ENCODE data around the gene RTN4R.

RTN4R gene

DNA sequence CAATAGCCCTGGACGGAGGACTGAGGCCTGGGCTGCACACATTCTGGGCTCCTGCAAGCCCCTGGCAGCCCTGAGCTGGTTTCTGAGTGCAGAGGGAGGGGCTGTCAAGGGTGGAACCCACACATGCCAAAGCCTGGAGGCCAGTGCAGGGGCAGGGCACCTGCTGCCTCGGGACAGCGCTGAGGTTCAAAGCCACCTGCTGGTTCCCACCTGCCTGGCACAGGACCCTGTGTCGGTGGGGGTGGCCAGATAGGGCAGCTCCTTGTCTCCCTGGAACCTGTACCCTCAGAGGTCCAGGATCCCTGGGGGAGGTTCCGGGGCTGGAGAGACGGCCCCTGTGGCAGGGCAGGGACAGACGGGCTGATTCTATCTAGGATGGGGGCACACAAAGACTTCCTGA, 40.8 kb downstream of the RTN4R start:
- no peak for DNase-seq

DNA sequence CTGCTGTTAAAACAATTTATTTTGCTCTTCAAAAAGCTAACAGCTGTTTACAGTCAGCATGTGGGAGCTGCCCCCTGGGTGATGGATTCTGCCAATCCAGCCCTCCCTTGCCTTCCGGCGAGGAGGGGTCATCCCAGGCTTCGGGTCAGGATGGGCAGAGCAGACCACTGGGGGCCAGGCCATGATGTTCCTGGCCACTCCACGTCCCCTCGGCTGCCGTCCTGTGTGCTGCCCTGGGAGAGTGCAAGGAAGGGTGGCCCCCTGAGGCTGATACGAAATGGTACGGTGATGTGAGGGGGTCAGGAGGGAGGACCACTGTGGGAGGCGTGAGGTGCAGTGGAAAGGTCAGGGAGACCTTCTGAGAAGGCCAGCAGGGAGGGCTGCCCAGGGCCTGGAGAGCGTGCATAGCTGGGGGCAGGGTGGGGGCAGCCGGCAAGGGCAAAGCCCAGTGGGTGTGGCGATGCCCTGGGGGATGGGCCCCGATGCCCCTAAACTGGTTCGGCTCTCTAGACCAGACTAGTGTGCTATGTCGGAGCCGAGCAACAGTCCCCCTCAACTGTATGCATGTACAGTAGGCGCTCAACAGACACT, 41.3 kb downstream of the RTN4R start:
- DNase-seq, result no peak

DNA sequence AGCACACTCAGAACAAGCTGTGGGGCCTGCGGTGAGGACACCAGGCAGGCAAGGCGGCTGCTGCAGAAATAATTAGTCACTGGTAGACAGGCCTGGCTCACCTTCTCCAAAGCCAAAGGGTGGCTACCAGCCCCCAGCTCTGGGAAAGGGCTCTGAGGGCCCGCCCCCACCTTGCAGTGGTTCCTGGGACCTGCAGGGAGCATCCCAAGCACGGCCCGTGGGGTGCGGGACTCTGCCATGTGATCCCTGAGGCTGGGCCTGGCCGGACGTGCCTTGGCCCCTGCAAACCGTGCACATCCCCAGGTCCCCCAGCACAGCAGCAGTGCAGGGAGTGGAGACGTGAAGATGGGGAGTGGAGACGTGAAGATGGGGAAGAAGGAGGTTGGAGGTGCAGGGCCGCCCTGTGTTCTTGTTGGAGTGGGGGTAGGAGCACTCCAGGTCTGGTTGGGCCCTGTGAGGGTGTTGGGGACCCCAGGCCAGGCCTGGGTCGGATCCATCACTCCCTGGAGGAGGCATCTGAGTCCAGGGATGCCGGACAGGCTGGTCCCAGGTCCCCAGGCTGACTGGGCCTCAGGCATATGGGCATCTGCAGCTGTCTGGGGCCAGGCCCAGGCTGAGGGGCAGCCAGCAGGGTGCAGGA, 41.9 kb downstream of the RTN4R start:
- DNase-seq, result no peak

DNA sequence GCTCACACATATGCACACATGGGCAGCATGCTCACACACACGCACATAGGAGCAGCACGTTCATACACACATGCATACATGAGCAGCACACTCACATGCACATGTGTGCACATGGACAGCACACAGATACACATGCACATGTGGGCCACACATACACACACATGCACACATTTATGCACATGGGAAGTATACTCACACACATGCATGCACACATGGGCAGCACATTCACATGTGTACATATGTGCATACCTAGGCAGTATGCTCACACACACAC, 42.5 kb downstream of the RTN4R start:
- no peak for DNase-seq

DNA sequence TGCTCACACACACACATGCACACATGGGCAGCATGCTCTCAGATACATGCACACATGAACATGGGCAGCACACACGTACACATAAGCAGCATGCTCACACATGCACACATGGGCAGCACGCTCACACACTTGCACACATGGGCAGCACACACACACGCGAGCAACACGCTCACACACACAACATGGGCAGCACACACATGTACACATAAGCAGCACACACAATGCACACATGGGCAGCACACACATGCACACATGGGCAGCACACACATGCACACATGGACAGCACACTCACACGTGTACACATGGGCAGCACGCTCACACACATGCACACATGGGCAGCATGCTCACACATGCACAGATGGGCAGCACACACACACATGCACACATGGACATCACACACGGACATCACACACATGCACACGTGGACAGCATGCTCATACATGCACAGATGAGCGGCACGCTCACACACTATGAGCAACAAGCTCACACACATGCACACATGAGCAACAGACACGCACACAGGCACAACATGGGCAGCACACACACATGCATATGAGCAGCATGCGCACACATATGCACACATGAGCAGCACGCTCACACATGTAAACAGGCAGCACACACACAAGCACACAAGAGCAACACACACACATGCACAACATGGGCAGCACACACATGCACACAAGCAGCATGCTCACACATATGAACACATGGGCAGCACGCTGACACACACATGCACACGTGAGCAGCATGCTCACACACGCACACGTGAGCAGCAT, 43.0 kb downstream of the RTN4R start:
- no peak for DNase-seq

DNA sequence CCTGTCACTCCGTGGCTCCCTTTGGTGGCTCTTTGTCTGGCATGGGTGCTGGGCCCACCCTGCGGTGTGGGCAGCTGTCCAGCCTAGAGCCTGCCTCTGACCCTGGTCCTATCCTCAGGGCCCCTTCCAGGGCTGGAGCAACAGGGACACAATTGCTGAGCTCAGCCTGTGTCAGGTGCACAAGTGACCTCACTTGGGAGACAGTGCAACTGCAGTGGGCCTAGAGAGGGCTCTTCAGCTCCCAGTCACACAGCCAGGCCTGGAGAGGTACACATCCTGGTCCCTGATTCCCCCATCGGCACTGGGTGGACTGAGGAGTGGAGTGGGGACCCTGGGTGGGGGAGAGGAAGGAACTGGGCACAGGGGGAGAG, 43.9 kb downstream of the RTN4R start:
- no peak for DNase-seq

DNA sequence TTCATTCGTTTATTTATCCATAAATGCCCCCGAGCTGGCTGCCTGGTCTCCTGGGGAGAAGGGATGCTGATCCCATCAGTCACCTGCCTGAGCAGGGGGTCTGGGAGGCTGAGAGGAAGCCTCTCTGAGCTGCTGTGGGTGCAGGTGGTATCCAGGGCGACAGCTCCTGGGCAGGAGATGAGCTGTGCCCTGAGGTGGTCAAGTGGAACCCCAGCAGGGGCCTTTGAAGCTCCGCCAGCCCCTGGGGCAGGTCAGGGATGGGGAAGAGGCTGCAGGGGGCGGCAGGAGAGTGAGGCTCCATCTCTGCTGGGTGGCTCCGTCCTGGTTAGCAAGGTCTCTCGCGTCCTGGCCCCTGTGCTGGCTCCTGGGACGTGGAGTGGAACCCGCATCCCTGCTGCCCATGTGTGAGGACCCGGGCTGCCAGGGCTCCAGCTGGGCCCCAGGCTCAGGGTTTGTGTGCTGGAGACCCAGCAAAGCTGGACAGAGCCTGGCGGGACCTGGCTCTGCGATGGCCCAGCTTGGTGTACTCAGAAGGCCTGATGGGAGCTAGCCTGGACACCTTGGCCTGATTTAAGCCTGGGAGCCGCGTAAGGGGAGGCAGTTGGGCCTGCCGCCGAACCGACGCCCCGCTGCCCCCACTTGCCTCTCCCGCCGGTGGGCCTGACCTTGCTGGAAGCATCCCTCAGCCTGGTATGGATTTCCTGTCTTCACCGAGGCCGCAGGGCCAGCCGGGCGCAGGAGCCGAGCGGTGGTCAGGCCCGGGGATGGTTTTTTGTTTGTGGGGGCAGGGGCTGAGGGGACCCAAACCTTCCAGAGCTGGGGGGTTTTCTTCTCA, 44.5 kb downstream of the RTN4R start:
- DNase-seq, result no peak

DNA sequence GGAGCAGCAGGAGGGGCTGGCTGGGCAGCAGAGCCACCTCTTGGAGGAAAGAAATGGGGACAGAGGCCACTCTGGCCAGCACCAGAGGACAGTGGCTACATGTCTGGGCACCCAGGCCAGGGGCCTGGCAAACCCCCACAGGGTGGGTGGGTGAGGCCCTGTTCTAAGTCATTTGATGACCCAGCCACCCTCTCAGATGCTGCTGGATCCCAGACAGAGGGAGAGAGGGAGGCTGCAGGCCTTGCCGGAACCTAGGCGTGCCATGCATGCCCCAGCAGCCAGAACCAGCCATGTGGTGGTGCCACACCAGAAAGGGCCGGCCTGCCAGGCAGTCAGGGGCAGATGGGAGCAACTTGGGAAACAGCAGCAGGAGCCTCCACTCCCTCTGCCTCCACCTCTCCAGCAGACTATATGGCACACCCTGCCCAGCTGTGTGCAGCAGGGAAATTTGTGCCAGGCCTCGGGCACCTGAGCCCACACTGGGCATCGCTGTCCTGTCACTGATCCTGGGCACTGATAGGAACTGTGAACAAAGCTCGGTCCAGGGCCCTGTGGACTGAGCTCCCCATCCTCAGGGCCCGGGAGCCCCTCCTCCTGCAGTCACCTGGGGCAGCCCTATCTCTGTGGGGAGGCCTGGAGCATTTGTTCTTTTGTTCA, 45.2 kb downstream of the RTN4R start:
- no peak for DNase-seq

DNA sequence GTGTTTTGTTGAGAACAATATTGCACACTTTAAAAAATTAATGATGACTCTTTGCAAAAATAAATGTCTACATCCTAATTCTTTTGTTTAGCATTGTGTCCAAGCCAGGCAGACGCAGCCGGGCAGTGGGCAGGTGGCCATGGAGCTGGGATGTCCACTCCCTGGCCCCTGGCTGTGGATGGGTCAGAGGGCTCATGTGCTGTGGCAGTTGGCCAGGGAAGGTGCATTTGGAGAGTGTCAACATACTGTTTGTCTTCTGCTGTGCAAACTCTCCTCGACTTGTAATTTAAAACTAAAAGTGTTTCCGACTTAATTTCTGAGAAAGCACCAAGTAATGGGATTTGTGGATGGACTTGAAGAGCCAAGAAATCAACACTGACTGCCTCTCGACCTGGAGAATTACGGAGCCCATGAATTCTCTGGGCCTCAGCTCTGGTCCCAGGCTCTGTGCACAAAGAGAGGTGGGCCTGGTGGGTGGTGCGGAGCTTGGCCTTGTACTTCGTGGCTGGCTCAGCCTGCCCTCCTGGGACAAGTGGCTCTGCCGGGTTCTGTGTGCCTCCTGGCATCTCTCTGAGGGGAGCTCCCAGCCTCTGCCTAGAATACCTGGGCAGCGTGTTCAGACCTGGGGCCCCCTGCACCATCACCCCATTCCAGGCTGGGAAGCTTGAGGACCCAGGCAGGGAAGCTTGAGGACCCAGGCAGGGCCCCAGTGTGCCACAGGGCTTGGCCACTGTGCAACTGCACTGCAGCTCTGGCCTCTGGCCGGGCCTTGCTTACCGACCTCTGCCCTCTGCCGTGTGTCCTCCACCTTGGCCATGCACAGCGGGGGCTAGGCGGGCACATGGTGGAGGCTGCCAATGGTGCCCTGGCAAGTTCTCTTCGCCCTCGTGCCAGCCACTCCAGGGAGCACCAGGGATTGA, 46.4 kb downstream of the RTN4R start:
- no peak for DNase-seq

DNA sequence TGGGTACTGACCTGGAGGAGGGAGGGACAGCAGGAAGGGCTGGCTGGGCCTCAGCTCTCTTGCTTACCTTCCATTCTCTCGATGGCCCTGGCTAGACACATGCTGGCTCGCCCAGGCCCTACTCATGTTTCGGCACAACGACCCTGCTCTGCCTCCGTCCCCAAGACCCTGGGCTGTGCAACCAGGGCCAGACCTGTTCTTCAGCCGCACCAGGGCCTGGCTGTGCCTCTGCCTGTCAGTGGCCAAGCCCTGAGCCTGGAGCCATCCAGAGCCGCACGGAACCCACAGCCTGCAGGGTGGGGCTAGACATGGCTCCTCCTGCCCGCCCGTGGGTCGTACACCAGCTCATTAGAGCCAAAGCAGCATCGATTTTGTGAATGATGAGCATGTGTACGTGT, 47.5 kb downstream of the RTN4R start:
- DNase-seq, result no peak

DNA sequence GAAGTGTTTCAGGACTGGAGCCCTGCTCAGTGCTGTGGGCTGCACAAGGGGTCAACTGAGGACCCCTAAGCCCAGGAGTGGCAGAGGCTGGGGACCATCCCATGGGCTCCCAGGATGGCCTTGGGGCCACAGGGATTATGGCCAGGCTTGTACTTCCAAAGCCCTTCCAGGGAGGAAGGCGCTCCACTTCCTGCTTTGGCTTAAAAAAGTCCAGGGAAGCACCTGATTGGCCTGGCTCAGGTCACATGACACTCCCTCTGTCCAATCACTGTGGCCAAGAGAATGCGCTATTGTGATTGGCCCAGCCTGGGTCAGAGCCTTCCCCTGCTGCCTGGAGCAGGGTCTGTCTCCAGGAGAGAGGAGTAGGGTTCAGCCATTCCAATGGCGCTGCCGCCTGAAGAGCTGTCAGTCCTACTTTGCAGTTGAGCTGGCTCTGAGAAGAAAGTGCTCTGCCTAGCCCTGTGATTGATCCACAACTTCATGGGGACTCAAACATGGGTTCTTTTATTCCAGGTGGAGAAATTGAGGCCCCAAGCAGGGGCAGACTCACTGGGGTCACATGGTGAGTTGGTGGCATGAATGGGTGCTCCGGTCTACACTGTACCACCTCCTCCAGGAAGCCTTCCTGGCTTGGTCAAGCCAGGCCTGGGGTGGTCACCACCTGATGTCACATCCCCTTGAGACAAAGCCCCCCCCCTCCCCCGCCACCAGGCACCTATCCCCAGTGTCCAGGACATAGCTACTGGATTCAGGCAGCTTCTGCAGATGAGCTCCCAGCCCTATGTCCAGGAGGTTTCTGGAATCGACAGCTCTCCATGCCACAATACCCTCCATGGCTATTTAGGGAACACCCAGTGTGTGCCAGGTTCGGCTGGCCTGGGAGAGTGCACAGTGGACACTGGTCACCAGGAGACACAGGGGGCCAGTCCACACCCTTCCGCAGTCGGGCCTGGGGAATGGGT, 48.2 kb downstream of the RTN4R start:
- DNase-seq, result no peak

DNA sequence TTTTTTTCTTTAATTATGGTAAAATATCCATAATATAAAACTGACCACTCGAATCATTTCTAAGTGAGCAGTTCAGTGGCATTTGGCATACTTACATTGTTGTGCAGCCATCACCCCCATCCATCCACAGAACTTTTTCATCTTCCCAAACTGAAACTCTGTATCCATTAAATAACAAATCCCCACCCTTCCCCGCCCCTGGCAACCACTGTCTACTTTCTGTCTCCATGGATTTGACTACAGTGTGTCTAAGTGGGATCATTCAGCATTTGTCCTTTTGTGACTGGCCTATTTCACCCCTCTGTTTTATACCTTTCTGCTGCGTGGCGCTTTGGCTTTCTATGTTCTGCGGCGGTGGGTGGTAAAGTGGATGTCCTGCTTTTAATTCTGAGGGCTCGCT, 49.1 kb downstream of the RTN4R start:
- DNase-seq, result no peak

DNA sequence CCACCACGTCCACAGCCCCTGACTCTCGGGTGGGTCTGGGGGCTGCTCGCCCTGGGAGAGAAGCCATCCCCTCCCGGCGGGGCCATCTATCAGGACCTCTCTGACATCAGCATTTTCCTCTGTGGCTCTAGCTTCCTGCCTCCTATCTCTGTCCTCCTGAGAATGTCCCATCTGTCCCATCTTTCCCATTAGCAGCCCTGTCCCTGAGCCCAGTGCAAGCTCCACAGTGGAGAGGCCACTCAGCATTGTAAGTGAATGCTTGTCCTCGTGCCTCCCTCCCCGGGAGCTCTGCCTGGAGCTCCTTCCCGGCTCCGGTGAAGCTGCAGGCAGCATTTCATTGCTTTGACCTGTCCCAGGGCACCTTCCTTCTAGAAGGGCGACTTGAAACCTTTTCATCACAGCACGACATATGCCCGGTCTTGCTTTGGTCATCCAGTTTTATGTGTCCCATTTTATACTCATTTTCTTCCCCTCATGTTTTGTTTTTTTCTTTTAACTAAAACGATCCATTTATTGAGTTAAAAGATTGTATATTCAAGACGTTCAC, 49.7 kb downstream of the RTN4R start:
- no peak for DNase-seq

DNA sequence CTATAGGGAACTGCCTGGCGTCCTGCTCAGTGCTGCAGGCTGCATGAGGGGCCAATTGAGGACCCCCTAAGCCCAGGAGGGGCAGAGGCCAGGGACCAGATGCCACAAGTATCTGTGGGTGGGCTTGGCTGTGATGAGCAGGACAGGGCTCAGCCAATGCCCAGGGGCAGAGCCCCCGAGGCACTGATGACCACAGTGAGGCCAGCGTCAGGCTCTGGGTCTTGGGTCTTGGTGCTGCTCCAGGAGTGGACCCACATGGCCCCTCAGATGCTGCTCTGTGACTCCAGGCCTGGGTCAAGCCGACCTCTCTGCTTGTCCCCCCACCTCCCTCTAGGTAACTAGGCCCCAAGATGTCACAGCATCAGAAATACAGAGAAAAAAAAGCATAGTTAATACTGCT, 50.6 kb downstream of the RTN4R start:
- no peak for DNase-seq

DNA sequence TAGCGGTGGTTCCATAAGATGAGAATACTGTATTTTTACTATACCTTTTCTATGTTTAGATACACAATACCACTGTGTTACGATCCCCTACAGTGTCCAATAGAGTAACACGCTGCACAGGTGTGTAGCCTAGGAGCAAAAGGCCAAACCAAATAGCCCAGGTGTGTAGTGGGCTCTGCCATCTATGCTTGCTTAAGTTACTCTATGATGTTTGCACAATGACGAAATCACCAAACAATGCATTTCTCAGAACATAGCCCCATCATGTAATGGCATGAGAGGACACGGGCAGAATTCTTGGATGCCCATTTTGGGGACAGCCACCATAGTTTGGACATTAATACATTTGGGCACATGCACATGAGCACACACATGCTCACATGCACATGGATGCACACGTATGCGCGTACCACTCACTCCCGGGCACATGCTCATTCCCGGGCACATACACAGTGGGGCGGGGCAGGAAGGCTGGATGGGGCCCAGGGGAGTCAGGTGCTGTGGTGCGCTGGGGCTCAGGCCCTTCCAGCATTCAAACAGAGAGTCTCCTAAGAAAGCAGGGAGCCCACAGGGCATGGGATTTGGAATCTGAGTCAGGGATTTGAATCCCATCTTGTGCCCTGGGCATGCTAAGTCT, 51.1 kb downstream of the RTN4R start:
- no peak for DNase-seq

DNA sequence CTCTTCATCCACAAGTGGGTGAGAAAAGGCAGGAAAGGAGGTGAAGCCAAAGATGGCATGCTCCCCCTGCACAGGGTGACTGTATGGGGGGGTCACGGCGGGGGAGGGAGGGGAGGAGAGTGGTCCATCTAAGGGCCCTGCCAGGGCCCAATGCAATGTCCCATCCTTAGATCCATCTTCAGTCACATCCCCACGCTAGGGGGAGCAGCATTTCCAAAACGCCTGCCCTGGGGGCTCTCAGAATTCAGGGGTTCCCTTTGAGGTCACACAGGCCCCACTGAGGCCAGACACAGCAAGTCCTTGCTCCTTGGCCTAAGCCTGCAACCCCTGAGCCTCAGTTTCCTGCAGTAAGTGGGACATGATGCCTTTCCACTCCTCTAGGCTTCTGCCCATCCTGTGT, 52.4 kb downstream of the RTN4R start:
- DNase-seq, result no peak

DNA sequence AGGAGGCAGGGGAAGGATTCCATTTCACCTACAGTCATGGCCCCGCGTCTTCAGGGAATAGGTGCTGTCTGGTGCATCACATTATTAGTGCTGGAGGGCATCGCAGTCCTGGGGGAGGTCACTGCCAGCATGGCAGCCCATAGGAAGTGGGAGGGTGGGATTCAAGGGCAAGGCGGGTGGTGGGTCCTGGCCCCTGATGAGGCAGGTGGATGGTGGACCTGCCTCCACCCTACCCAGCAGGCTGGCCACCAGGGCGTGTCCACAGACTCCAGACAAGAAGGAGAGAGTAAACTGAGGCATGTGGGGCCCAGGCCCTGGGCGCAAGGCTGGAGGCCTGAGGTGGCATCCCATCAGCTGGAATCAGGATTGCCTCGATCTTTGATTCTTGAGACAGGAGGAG, 53.3 kb downstream of the RTN4R start:
- DNase-seq, result no peak

DNA sequence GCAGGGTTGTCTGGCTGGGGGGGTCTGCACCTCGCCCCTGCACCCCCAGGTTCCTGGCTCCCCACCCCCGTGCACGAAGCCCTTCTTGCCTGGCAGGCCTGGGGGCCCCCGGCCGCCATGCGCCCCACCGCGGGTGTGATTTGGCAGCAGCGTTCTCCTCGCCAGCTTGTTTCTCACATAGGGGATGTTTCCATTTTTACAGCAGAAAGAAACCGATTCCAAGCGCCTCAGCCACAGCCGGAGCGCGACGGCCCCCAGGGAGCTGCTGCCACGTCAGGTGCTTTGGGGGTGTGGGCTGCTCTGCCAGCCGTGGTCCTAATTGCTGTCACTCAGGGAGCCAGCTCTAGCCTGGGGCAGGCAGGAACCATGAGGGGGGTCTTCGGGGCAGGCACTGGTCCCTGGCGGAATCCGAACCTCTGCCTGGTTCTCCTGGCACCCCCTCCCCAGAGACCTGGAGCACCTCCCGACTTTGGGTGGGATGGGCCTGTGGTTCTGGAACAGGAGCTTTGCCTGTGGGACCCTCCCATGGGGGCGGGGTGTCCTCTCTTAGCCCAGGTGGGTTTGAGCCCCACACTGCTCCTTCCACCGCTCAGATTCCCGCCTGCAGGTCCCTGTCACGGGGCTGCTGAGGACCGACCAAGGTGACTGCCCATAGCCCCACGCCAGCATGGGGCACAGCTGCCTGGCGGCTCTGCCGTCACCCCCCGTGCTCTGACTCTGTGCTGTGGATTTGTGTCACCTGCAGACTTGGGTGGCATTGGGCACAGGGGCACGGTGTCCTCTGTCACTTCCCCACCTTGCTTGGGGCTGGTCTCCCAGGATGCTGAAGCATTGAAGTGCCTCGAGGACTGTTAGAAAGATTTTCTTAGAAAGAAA, 54.0 kb downstream of the RTN4R start:
- DNase-seq, result no peak
